ENCODE data around the gene TK2. TPM values are rescaled to one million over a fixed set of nuclear protein-coding genes. Genes with fewer than 3 reads are reported as not detected.

Gene TK2
- total RNA-seq, 1 donor: 38.9 TPM

- no peak overlapping the region for H3K4me3 ChIP-seq (ENCODE audit: low read depth, low read length)
- TF ChIP-seq CTCF (IDR thresholded peaks at IDR 0.05; ENCODE audit: insufficient read depth, low read depth, low read length): no peak
- DNase-seq (ENCODE audit: low read depth): no peak
Measured at GRCh38 chr16:66480265-66481080, 69.4 kb downstream of the TK2 start.

GRCh38 chr16:66479661-66480264 lies 70.2 kb downstream of the TK2 start:
- no peak for DNase-seq (ENCODE audit: low read depth)

GRCh38 chr16:66478733-66479511 lies 71.0 kb downstream of the TK2 start:
- TF ChIP-seq CTCF (IDR thresholded peaks at IDR 0.05; ENCODE audit: insufficient read depth, low read depth, low read length): peak; percentile 84
- DNase-seq (ENCODE audit: low read depth): peak; percentile 59
- no peak overlapping the region for H3K4me3 ChIP-seq (ENCODE audit: low read depth, low read length)

More at GRCh38 chr16:66479661-66480264, 70.2 kb downstream of the TK2 start:
- H3K4me3 ChIP-seq (ENCODE audit: low read depth, low read length): no peak overlapping the region
- TF ChIP-seq CTCF (IDR thresholded peaks at IDR 0.05; ENCODE audit: insufficient read depth, low read depth, low read length): no peak

- no peak for DNase-seq (ENCODE audit: low read depth)
- H3K4me3 ChIP-seq (ENCODE audit: low read depth, low read length): no peak overlapping the region
- TF ChIP-seq CTCF (IDR thresholded peaks at IDR 0.05; ENCODE audit: insufficient read depth, low read depth, low read length): no peak
Measured at GRCh38 chr16:66477028-66477515, 72.8 kb downstream of the TK2 start.

GRCh38 chr16:66476328-66477027 lies 73.4 kb downstream of the TK2 start:
- no peak overlapping the region for H3K4me3 ChIP-seq (ENCODE audit: low read depth, low read length)
- DNase-seq (ENCODE audit: low read depth): no peak
- TF ChIP-seq CTCF (IDR thresholded peaks at IDR 0.05; ENCODE audit: insufficient read depth, low read depth, low read length): no peak

- no peak for TF ChIP-seq CTCF (IDR thresholded peaks at IDR 0.05; ENCODE audit: insufficient read depth, low read depth, low read length)
- no peak for DNase-seq (ENCODE audit: low read depth)
Measured at GRCh38 chr16:66475232-66475631, 74.7 kb downstream of the TK2 start.

More at GRCh38 chr16:66475232-66475631, 74.7 kb downstream of the TK2 start:
- H3K4me3 ChIP-seq (ENCODE audit: low read depth, low read length): no peak overlapping the region

All from fibroblast of villous mesenchyme (primary cell).